K562 (cell line): ENCODE data around the gene SIRPD. TPM values are rescaled to one million over a fixed set of nuclear protein-coding genes. Genes with fewer than 3 reads are reported as not detected.

Source experiments
- ATAC-seq: fragments of 200-7000 bp; cut with Tn5 transposase; 3 replicates; pipeline ENCODE4 v1.9.1; 2020; ENCODE audit warnings: moderate library complexity
- BruUV-seq: library from RNA; stranded (reverse); fragments of 400-500 nt; replicated peaks from 2 replicates; lab custom pipeline; 2021; lab: Mats Ljungman, UMichigan
- CTCF ChIA-PET: fragments of 300-600 bp; formaldehyde crosslinking; extraction: SDS; loops from one replicate; lab custom pipeline; 2021; ENCODE audit warnings: low intra/inter-chr PET ratio; lab: Yijun Ruan, JAX
- POLR2A ChIA-PET: fragments of 300-600, 350-650 bp; sonication (Branson Sonifier 250); formaldehyde crosslinking; extraction: SDS; loops from one replicate; lab custom pipeline; 2021; ENCODE audit warnings: antibody characterized with exemption, inconsistent platforms; lab: Yijun Ruan, JAX
- DNase-seq, 4 experiments: peaks; one replicate each; pipeline versions ENCODE4 v3.0.0 to v3.0.0-alpha.2; 2011 to 2018; ENCODE audit warnings: low spot score in 3 of 4, mixed read lengths in 3 of 4; ENCODE audit errors: extremely low read depth in 1 of 4
- FAIRE-seq: peaks from 2 replicates; lab custom pipeline; 2011; peaks lifted over from hg19 to GRCh38; lab: Jason Lieb, UNC
- H2AFZ ChIP-seq: 2 replicates; pipeline ENCODE4 v1.6.0; 2011; ENCODE audit warnings: low read depth, low read length, control low read depth, inconsistent platforms
- H3K27ac ChIP-seq: fragments of 200-600 bp; 3 replicates; pipeline ENCODE4 v1.8.0; 2011; ENCODE audit warnings: low read depth, mild to moderate bottlenecking, control low read depth, inconsistent platforms, low read length, moderate library complexity, mixed read lengths; ENCODE audit errors: extremely low read depth
- H3K27me3 ChIP-seq, 2 experiments: fragments of 300-600 bp in 1 of 2; 2 replicates in 1 of 2; 3 replicates in 1 of 2; pipeline versions ENCODE4 v1.6.0 to v1.8.0; 2011; ENCODE audit warnings: inconsistent platforms in 2 of 2, low read length in 2 of 2, mild to moderate bottlenecking in 1 of 2, mixed read lengths in 1 of 2, moderate library complexity in 1 of 2; ENCODE audit not compliant: control insufficient read depth in 2 of 2, insufficient read depth in 2 of 2
- H3K36me3 ChIP-seq: fragments of 300-600 bp; 3 replicates; pipeline ENCODE4 v1.8.0; 2011; ENCODE audit warnings: mild to moderate bottlenecking, low read length, inconsistent platforms; ENCODE audit not compliant: control insufficient read depth, insufficient read depth
- H3K4me1 ChIP-seq, 2 experiments: fragments of 200-600 bp in 1 of 2; replicated peaks in 1 of 2; 2 replicates in 1 of 2; 3 replicates in 1 of 2; pipeline versions ENCODE4 v1.5.1 to v1.8.0; 2011; ENCODE audit warnings: inconsistent platforms in 2 of 2, low read length in 2 of 2, mild to moderate bottlenecking in 1 of 2, mixed read lengths in 1 of 2, moderate library complexity in 1 of 2; ENCODE audit not compliant: control insufficient read depth in 2 of 2, insufficient read depth in 2 of 2
- H3K4me2 ChIP-seq: 2 replicates; pipeline ENCODE4 v1.6.1; 2011; ENCODE audit warnings: low read length, control low read depth, inconsistent platforms, mixed read lengths; ENCODE audit not compliant: insufficient read depth
- H3K4me3 ChIP-seq: fragments of 200-600 bp; sonication (generic), shearing (Covaris generic); 2 replicates; pipeline ENCODE4 v1.5.1; 2016; ENCODE audit warnings: control low read depth, inconsistent platforms
- H3K79me2 ChIP-seq: fragments of 200-600 bp; 3 replicates; pipeline ENCODE4 v1.8.0; 2011; ENCODE audit warnings: low read length, inconsistent platforms; ENCODE audit not compliant: control insufficient read depth, insufficient read depth
- H3K9ac ChIP-seq, 2 experiments: 2 replicates each; pipeline versions ENCODE4 v1.6.0 to v1.6.1; 2011; ENCODE audit warnings: low read depth in 2 of 2, low read length in 2 of 2, control low read depth in 1 of 2, inconsistent platforms in 1 of 2, mild to moderate bottlenecking in 1 of 2, mixed read lengths in 1 of 2; ENCODE audit not compliant: insufficient read depth in 1 of 2
- H3K9me1 ChIP-seq: one replicate; pipeline ENCODE4 v1.6.0; 2011; ENCODE audit warnings: inconsistent platforms, mild to moderate bottlenecking, low read length, moderate library complexity; ENCODE audit not compliant: control insufficient read depth, insufficient read depth
- H3K9me3 ChIP-seq: replicated peaks from 2 replicates; pipeline ENCODE4 v1.5.1; 2011; ENCODE audit warnings: low read depth, low read length, inconsistent platforms; ENCODE audit not compliant: control insufficient read depth, insufficient read depth
- H4K20me1 ChIP-seq: replicated peaks from 2 replicates; pipeline ENCODE4 v1.6.1; 2011; ENCODE audit warnings: low read length, inconsistent platforms, mixed read lengths; ENCODE audit not compliant: control insufficient read depth, insufficient read depth
- DIDO1 ChIP-seq: fragments of 450-650 bp; IDR thresholded peaks from 2 replicates; pipeline ENCODE4 v1.6.1; 2016; ENCODE audit warnings: low read depth, missing biosample characterization, missing genetic modification characterization
- HDAC6 ChIP-seq: IDR thresholded peaks from 2 replicates; pipeline ENCODE4 v1.6.1; 2012; ENCODE audit warnings: low read depth, mild to moderate bottlenecking, control low read depth, inconsistent platforms, low read length, moderate library complexity
- KLF16 ChIP-seq: IDR thresholded peaks from 2 replicates; pipeline ENCODE4 v1.6.1; 2016; ENCODE audit warnings: antibody characterized with exemption
- NONO ChIP-seq, 2 experiments: fragments of 200-400 bp in 1 of 2; fragments of 450-650 bp in 1 of 2; formaldehyde crosslinking in 1 of 2; IDR thresholded peaks; 2 replicates each; pipeline ENCODE4 v1.6.1; 2017; ENCODE audit warnings: low read depth in 2 of 2, mild to moderate bottlenecking in 2 of 2, moderate library complexity in 2 of 2, low read length in 1 of 2
- PRMT5 ChIP-seq: sonication (generic); formaldehyde crosslinking; IDR thresholded peaks from 2 replicates; pipeline ENCODE4 v1.5.0; 2020; ENCODE audit warnings: missing genetic modification reagents
- SPI1 ChIP-seq: IDR thresholded peaks from 2 replicates; pipeline ENCODE4 v1.6.1; 2011; ENCODE audit warnings: low read depth, low read length, control low read depth, borderline replicate concordance
- ZNF324 ChIP-seq: fragments of 250-450 bp; sonication (Bioruptor Pico); IDR thresholded peaks from 2 replicates; pipeline ENCODE4 v1.4.0; 2020; ENCODE audit warnings: mild to moderate bottlenecking
- ZNF347 ChIP-seq: fragments of 450-650 bp; formaldehyde crosslinking; IDR thresholded peaks from 2 replicates; pipeline ENCODE4 v1.4.0; 2020; ENCODE audit warnings: low read depth, mild to moderate bottlenecking, moderate library complexity
- WGBS: fragments of 100-300 bp; shearing (Covaris generic); methylation state at CpG from one replicate; pipeline ENCODE4 v1.1.6; 2016; ENCODE audit warnings: low coverage, mixed read lengths; ENCODE audit not compliant: insufficient coverage; ENCODE audit errors: missing lambda C conversion rate; 5-methylcytosine and 5-hydroxymethylcytosine counted together
- in situ Hi-C: fragments of 300-500 bp; cut with MboI; formaldehyde crosslinking; loops from 4 replicates; pipeline ENCODE4 v1.15.0; 2018; ENCODE audit warnings: inconsistent platforms, mixed read lengths
- intact Hi-C: fragments of 100-400 bp; cut with micrococcal nuclease; formaldehyde crosslinking; loops from 2 replicates; pipeline ENCODE4 v1.14.2; 2022
- polyA plus RNA-seq, 8 experiments: library from polyadenylated mRNA; depleted of rRNA in 4 of 8; stranded (reverse) in 5 of 8; unstranded in 3 of 8; fragments of >200 nt; fragmentation: Nextera tagmentation in 2 of 8; fragmentation: Illumina TruSeq in 1 of 8; extraction: Ambion mirVana in 2 of 8; extraction: Trizol in 1 of 8; gene quantifications; 2 replicates each; pipeline versions ENCODE4 v1.2.1 to v1.2.3, GENCODE V29; 2011 to 2014; ENCODE audit warnings: inconsistent platforms in 1 of 8, missing spikeins in 1 of 8
- total RNA-seq, 7 experiments: library from RNA; depleted of rRNA in 6 of 7; stranded (reverse); fragments of >200 nt in 6 of 7; fragmentation: Illumina TruSeq in 2 of 7; extraction: Trizol in 2 of 7; gene quantifications; 2 replicates each; pipeline versions ENCODE4 v1.2.1 to v1.2.3, GENCODE V29; 2011 to 2021; ENCODE audit warnings: low replicate concordance in 1 of 7
- TF ChIP-seq, protein P1 (sequence below), 3 experiments: fragments of 200-800 bp in 1 of 3; sonication (Bioruptor generic) in 1 of 3; sonication (generic) in 1 of 3; formaldehyde crosslinking in 1 of 3; IDR thresholded peaks; 2 replicates each; pipeline versions ENCODE4 v1.6.1 to v1.8.0; 2016 to 2022; ENCODE audit warnings: mild to moderate bottlenecking in 2 of 3, missing compliant biosample characterization in 2 of 3, missing genetic modification characterization in 2 of 3, missing genetic modification reagents in 1 of 3

Gene SIRPD
- total and polyA plus RNA-seq, 9 of the 15 experiments (the other 6 are each of a cell fraction or from before 2014, with no cell fraction given), result not detected

DNA sequence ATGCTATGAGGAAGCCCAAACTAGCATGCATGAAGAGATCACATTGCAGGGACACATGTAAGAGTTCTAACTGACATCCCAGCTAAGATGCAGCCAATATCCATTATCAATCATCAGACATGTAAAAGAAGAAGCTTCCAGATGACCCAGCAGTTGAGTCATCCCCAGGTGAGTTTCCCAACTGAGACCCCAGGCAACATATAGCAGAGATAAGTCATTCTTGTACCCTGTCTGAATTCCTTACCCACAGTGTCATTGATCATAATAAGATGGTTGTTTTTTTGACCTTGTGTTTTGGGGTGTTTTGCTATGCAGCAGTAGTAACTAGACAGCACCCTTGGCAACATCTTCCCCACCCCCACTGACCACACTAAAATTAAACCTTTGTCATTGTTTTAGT is 18.9 kb downstream of the SIRPD start:
- no peaks in the 10 kb centered on the region for H3K9me3 ChIP-seq
- DNase-seq (no peak), ATAC-seq (no peak), FAIRE-seq (no peak)
- no peak overlapping the region for H3K4me2 ChIP-seq
- H4K20me1 ChIP-seq, result no peaks in the 10 kb centered on the region
- ChIA-PET POLR2A (interaction anchor here (1.3 kb wide), 1 partner anchor 8 kb away, joined by 3 read pairs; no protein-coding TSS in a partner anchor), CTCF (no interaction called here)
- H3K4me1 ChIP-seq, result no peaks in the 10 kb centered on the region; a peak in 1 of 5 replicates
- H3K79me2 ChIP-seq, result no peaks in the 10 kb centered on the region
- no peak for TF ChIP-seq HDAC6
- no peak for TF ChIP-seq DIDO1
- in situ Hi-C loops, result no loop called here
- no peaks in the 10 kb centered on the region; a peak in 1 of 5 replicates for H3K27me3 ChIP-seq
- no peak overlapping the region for H3K27ac ChIP-seq
- no peak overlapping the region for H2AFZ ChIP-seq
- no peaks in the 10 kb centered on the region for H3K9me1 ChIP-seq
- intact Hi-C loops, result no loop called here
- H3K9ac ChIP-seq, result no peak overlapping the region
- no peak overlapping the region for H3K4me3 ChIP-seq
- H3K36me3 ChIP-seq, result no peaks in the 10 kb centered on the region
- BruUV-seq, result no TSS peak

DNA sequence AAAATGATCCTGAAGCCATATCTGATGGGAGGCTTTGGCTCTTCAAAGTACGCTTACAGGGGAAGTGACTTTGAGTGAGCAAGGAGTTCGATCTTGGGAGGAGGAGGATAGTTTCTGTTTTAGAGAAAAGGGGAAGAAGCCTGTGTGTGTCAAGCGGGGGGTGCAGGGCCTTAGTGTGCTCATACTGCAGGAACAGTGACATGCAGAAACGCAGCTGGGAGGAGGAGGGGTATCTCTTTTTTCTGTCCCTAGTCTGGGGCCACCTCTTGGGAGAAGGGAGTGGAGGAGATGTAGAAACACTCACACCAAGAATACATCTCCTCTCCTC is 19.8 kb downstream of the SIRPD start:
- 0% methylated on average over 4 of the region's 4 CpGs for WGBS
- Histone ChIP-seq H3K4me1 (no peaks in the 10 kb centered on the region; a peak in 1 of 5 replicates), H3K36me3 (no peaks in the 10 kb centered on the region), H3K9ac (no peak overlapping the region), H3K9me1 (no peaks in the 10 kb centered on the region), H2AFZ (peak overlapping the region; percentile 32; the same call in 1 of the 2 replicates), H3K27me3 (no peaks in the 10 kb centered on the region; a peak in 2 of 5 replicates), H4K20me1 (no peaks in the 10 kb centered on the region), H3K27ac (no peak overlapping the region), H3K4me2 (no peak overlapping the region), H3K79me2 (no peaks in the 10 kb centered on the region), H3K4me3 (no peak overlapping the region), H3K9me3 (no peaks in the 10 kb centered on the region)
- POLR2A ChIA-PET, result interaction anchor here (0.6 to 0.7 kb wide), 2 partner anchors 198 to 250 kb away, joined by 4 read pairs; no protein-coding TSS in a partner anchor
- no TSS peak for BruUV-seq
- intact Hi-C loops (no loop called here), in situ Hi-C loops (no loop called here)
- CTCF ChIA-PET, result no interaction called here
- ATAC-seq, result no peak
- no peak for DNase-seq
- no peak for FAIRE-seq
- TF ChIP-seq, protein P1, sequence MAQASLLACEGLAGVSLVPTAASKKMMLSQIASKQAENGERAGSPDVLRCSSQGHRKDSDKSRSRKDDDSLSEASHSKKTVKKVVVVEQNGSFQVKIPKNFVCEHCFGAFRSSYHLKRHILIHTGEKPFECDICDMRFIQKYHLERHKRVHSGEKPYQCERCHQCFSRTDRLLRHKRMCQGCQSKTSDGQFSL (CRISPR knock-in tag; IDR thresholded peaks at IDR 0.05), result peak; percentile 84; the same call in 1 of the 2 replicates
- TF ChIP-seq, protein P1 (tag; IDR thresholded peaks at IDR 0.05), result 0 out of 4 replicates have a peak, but pooled peaks of 1 of the 2 experiments have one; percentile 36
- no peak for TF ChIP-seq ZNF324 (CRISPR knock-in tag)
- TF ChIP-seq SPI1, result peak; percentile 45; the same call in 1 of the 2 replicates
- no peak for TF ChIP-seq PRMT5 (CRISPR knock-in tag)
- TF ChIP-seq ZNF347 (CRISPR knock-in tag), result no peak
- no peak for TF ChIP-seq NONO (IDR thresholded peaks at IDR 0.05; ENCODE audit: low read depth in 2 of 2, low read length in 1 of 2)
- TF ChIP-seq KLF16, result no peak
